Transverse colon (tissue), 3 donors: Measurements from ENCODE around the gene PDE6G.

Experiments used
- POLR2A ChIP-seq: fragments of 450-650 bp; IDR thresholded peaks from one replicate; pipeline ENCODE4 v1.6.1; 2016; ENCODE audit warnings: antibody characterized with exemption, mild to moderate bottlenecking, moderate library complexity
- TF ChIP-seq, protein P1 (sequence below), 5 experiments: fragments of 200-600 bp in 3 of 5; fragments of 450-650 bp in 2 of 5; sonication (generic) in 3 of 5; IDR thresholded peaks; 1 replicate in 2 of 5; 2 replicates in 3 of 5; pipeline ENCODE4 v1.5.1; 2016 to 2017; ENCODE audit warnings: antibody characterized with exemption in 5 of 5, inconsistent platforms in 3 of 5, mild to moderate bottlenecking in 2 of 5, moderate library complexity in 1 of 5

DNA sequence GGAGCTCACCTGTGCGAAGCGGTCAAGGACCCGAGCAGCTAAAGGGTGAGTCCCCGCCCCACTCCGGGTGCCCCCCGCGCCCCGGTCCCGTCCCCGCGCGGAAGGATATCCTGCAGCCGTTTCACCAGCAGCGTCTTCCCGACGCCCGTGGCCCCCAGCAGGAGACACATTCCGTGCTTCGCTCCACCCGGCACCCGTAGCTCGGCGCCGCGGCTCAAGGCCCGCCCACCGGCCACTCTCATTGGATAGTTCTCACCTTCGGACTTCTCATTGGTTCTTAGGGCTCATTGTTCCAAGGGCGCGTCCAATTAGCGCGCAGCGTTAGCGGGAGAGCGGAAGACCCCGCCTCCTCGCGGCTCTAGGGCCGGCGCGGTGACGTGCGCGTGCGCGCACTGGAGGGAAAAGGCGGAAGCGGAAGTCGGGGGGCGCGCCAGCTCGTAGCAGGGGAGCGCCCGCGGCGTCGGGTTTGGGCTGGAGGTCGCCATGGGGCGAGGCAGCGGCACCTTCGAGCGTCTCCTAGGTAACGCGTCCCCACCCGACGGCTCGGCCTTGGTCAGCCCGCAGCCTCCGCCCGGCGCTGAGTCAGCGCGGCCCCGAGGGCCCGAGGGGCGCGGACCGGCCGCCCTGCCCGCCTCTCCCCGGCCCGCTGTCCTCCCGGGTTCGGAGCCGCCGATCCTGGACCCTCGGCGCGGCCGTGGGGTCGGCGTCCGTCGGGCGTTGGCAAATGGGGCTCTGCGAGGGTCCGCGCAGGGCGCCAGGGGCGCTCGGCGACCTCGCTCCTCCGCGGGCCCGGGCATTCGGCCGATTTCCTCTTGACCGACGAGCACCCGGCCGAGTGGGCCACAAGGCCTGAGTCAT is 27.5 kb upstream of the PDE6G start, which contains the start of the genes ARL16 and HGS:
- TF ChIP-seq POLR2A: peak; percentile 75
- TF ChIP-seq, protein P1, sequence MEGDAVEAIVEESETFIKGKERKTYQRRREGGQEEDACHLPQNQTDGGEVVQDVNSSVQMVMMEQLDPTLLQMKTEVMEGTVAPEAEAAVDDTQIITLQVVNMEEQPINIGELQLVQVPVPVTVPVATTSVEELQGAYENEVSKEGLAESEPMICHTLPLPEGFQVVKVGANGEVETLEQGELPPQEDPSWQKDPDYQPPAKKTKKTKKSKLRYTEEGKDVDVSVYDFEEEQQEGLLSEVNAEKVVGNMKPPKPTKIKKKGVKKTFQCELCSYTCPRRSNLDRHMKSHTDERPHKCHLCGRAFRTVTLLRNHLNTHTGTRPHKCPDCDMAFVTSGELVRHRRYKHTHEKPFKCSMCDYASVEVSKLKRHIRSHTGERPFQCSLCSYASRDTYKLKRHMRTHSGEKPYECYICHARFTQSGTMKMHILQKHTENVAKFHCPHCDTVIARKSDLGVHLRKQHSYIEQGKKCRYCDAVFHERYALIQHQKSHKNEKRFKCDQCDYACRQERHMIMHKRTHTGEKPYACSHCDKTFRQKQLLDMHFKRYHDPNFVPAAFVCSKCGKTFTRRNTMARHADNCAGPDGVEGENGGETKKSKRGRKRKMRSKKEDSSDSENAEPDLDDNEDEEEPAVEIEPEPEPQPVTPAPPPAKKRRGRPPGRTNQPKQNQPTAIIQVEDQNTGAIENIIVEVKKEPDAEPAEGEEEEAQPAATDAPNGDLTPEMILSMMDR (IDR thresholded peaks at IDR 0.05): no peak
